SK-N-SH treated with all-trans-retinoic acid at 6 μM for 48 hours (cell line): ENCODE results near the gene NDRG3.

Experiments
- ARNTL ChIP-seq: fragments of 450-650 bp; formaldehyde crosslinking; IDR thresholded peaks from 2 replicates; pipeline ENCODE4 v1.5.0; 2020; ENCODE audit warnings: low read depth, mild to moderate bottlenecking, moderate library complexity, borderline replicate concordance
- CSRNP3 ChIP-seq: fragments of 250-450 bp; sonication (Bioruptor Pico); IDR thresholded peaks from 2 replicates; pipeline ENCODE4 v1.5.1; 2021; ENCODE audit warnings: mild to moderate bottlenecking, moderate library complexity
- ESRRG ChIP-seq: fragments of 250-450 bp; sonication (Bioruptor Pico); IDR thresholded peaks from 2 replicates; pipeline ENCODE4 v1.6.1; 2021; ENCODE audit warnings: mild to moderate bottlenecking
- GLIS3 ChIP-seq: fragments of 250-450 bp; sonication (Bioruptor Pico); IDR thresholded peaks from 2 replicates; pipeline ENCODE4 v1.5.0; 2020; ENCODE audit warnings: mild to moderate bottlenecking, moderate library complexity
- PATZ1 ChIP-seq: fragments of 250-450 bp; sonication (Bioruptor Pico); IDR thresholded peaks from 2 replicates; pipeline ENCODE4 v1.8.0; 2020; ENCODE audit warnings: mild to moderate bottlenecking, moderate library complexity, borderline replicate concordance
- PPARA ChIP-seq: fragments of 250-450 bp; sonication (Bioruptor Pico); IDR thresholded peaks from 2 replicates; pipeline ENCODE4 v1.5.0; 2020; ENCODE audit warnings: mild to moderate bottlenecking, borderline replicate concordance
- TSHZ2 ChIP-seq: fragments of 250-450 bp; sonication (Bioruptor Pico); IDR thresholded peaks from 2 replicates; pipeline ENCODE4 v1.5.0; 2020; ENCODE audit warnings: mild to moderate bottlenecking, moderate library complexity
- ZC3H10 ChIP-seq: fragments of 250-450 bp; sonication (Bioruptor Pico); IDR thresholded peaks from 2 replicates; pipeline ENCODE4 v1.5.1; 2021; ENCODE audit warnings: mild to moderate bottlenecking, moderate library complexity
- ZFP3 ChIP-seq: fragments of 250-450 bp; sonication (Bioruptor Pico); IDR thresholded peaks from 2 replicates; pipeline ENCODE4 v1.5.0; 2020; ENCODE audit warnings: mild to moderate bottlenecking, moderate library complexity
- ZFP30 ChIP-seq: fragments of 450-650 bp; formaldehyde crosslinking; IDR thresholded peaks from 2 replicates; pipeline ENCODE4 v1.5.0; 2022; ENCODE audit warnings: mild to moderate bottlenecking, moderate library complexity
- TF ChIP-seq, protein P1 (sequence below): fragments of 250-450 bp; sonication (Bioruptor Pico); IDR thresholded peaks from 2 replicates; pipeline ENCODE4 v1.5.1; 2020; ENCODE audit warnings: low read depth, mild to moderate bottlenecking, moderate library complexity

- TF ChIP-seq ZFP30 (CRISPR knock-in tag), result no peak
- TF ChIP-seq PATZ1 (CRISPR knock-in tag), result no peak
- TF ChIP-seq, protein P1, sequence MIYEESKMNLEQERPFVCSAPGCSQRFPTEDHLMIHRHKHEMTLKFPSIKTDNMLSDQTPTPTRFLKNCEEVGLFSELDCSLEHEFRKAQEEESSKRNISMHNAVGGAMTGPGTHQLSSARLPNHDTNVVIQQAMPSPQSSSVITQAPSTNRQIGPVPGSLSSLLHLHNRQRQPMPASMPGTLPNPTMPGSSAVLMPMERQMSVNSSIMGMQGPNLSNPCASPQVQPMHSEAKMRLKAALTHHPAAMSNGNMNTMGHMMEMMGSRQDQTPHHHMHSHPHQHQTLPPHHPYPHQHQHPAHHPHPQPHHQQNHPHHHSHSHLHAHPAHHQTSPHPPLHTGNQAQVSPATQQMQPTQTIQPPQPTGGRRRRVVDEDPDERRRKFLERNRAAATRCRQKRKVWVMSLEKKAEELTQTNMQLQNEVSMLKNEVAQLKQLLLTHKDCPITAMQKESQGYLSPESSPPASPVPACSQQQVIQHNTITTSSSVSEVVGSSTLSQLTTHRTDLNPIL (CRISPR knock-in tag), result no peak
- no peak for TF ChIP-seq GLIS3 (CRISPR knock-in tag)
- TF ChIP-seq ARNTL, result no peak
- no peak for TF ChIP-seq TSHZ2
- TF ChIP-seq CSRNP3 (CRISPR knock-in tag), result no peak
- no peak for TF ChIP-seq PPARA (CRISPR knock-in tag)
- TF ChIP-seq ZC3H10 (CRISPR knock-in tag), result no peak
- TF ChIP-seq ZFP3 (CRISPR knock-in tag), result no peak
- TF ChIP-seq ESRRG (CRISPR knock-in tag), result no peak
These were observed 63.6 kb downstream of the NDRG3 start for GRCh38 chr20:36682311-36682710.
